Stimulated activated CD4-positive, alpha-beta T cell treated with anti-CD3 and anti-CD28 coated beads, Interleukin-15, amount 100 ng/mL, for 48 hours (primary cell): ENCODE results near the gene TBK1.
"Not testable (repeated sequence)": the region's sequence is repeated elsewhere in the genome, so short reads cannot be mapped to it uniquely, and the experiment has no call there.

Source experiments
- DNase-seq, 2 donors: peaks; one replicate each; pipeline ENCODE4 v3.0.0-alpha.2; 2020; ENCODE audit warnings: low read depth in 2 of 2

TBK1 gene

GRCh38 chr12:64496839-64497400 lies 45.0 kb downstream of the TBK1 start:
- no peak for DNase-seq

GRCh38 chr12:64497484-64497883 lies 45.6 kb downstream of the TBK1 start:
- DNase-seq = no peak

GRCh38 chr12:64497903-64498302 lies 46.0 kb downstream of the TBK1 start:
- no peak for DNase-seq

GRCh38 chr12:64500394-64500793 lies 48.5 kb downstream of the TBK1 start:
- DNase-seq = no peak

- no peak for DNase-seq
Measured at GRCh38 chr12:64501486-64501885, 49.6 kb downstream of the TBK1 start.

- no peak for DNase-seq
Measured at GRCh38 chr12:64506955-64507354, 55.0 kb downstream of the TBK1 start.

GRCh38 chr12:64510667-64511066 lies 58.7 kb downstream of the TBK1 start:
- no peak for DNase-seq

GRCh38 chr12:64518396-64518795 lies 66.5 kb downstream of the TBK1 start:
- no peak for DNase-seq

GRCh38 chr12:64521833-64522232 lies 69.9 kb downstream of the TBK1 start:
- DNase-seq = no peak

- DNase-seq = no peak
Measured at GRCh38 chr12:64522316-64522715, 70.4 kb downstream of the TBK1 start.

- DNase-seq = no peak
Measured at GRCh38 chr12:64522807-64523206, 70.9 kb downstream of the TBK1 start.

- DNase-seq = not testable (repeated sequence)
Measured at GRCh38 chr12:64523565-64524444, 71.9 kb downstream of the TBK1 start.

- no peak for DNase-seq
Measured at GRCh38 chr12:64525461-64526160, 73.7 kb downstream of the TBK1 start.

- no peak for DNase-seq
Measured at GRCh38 chr12:64526859-64527258, 74.9 kb downstream of the TBK1 start.

- no peak for DNase-seq
Measured at GRCh38 chr12:64528616-64529015, 76.7 kb downstream of the TBK1 start.

GRCh38 chr12:64530566-64530965 lies 78.6 kb downstream of the TBK1 start:
- DNase-seq = no peak

GRCh38 chr12:64531665-64532334 lies 79.9 kb downstream of the TBK1 start:
- no peak for DNase-seq

GRCh38 chr12:64532734-64533351 lies 80.9 kb downstream of the TBK1 start:
- DNase-seq = no peak

- no peak for DNase-seq
Measured at GRCh38 chr12:64534672-64535199, 82.8 kb downstream of the TBK1 start.

GRCh38 chr12:64538121-64538520 lies 86.2 kb downstream of the TBK1 start:
- DNase-seq = no peak

- DNase-seq = not testable (repeated sequence)
Measured at GRCh38 chr12:64542409-64543047, 90.6 kb downstream of the TBK1 start.
